Measurements from ENCODE around the gene CLCN6. TPM values are rescaled to one million over a fixed set of nuclear protein-coding genes. Genes with fewer than 3 reads are reported as not detected.

The CLCN6 gene
- total and polyA plus RNA-seq, 2 experiments from 2014 or later, result 14.1 to 23.6 TPM

DNA sequence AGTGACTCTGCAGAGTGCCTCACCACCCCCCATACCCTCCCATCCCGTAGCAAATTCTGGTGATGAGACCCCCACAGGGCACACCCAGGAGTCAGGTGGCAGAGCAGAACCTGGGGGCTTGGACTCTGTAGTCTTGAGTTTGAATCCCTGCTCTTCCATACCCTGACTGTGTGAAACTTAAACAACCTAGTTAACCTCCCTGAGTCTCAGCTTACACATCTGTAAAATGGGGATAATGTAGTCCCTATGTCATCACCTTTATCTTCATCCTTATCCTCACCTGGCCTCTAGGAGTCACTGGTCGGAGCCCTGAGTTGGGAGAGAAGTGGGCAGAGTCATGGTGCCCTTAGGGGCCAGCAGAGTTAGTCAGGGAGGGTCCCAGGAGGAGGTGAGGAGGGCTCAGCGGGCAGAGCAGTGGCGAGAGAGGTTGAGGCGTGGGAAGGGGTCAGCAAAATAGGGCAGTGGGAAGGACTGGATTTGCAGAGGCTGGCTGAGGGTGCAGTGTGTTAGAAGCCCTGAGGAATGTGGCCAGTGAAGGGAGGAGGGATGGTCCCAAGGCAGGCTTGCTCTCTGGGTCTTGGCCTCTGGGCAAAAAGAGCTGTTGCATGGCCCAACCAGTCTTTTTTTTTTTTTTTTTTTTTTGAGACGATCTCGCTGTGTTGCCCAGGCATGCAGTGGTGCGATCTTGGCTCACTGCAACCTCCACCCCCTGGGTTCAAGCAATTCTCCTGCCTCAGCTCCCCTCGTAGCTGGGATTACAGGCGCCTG lies 25.4 kb upstream of the CLCN6 start:
- H3K27me3 ChIP-seq, result no peaks in the 10 kb centered on the region
- DNase-seq (ENCODE audit: low spot score), result no peak
- peaks cover 10% of the 10 kb centered on the region for H3K4me1 ChIP-seq (ENCODE audit: insufficient read depth)
- no peaks in the 10 kb centered on the region for H4K20me1 ChIP-seq (ENCODE audit: insufficient read depth, poor library complexity, severe bottlenecking)
- 78% methylated on average over 10 of the region's 10 CpGs for WGBS (ENCODE audit: low lambda C conversion rate, missing lambda C conversion rate)
- no peak overlapping the region for H2AFZ ChIP-seq
- no peak overlapping the region for H3K27ac ChIP-seq
- no peaks in the 10 kb centered on the region for H3K79me2 ChIP-seq
- TF ChIP-seq, protein P1, sequence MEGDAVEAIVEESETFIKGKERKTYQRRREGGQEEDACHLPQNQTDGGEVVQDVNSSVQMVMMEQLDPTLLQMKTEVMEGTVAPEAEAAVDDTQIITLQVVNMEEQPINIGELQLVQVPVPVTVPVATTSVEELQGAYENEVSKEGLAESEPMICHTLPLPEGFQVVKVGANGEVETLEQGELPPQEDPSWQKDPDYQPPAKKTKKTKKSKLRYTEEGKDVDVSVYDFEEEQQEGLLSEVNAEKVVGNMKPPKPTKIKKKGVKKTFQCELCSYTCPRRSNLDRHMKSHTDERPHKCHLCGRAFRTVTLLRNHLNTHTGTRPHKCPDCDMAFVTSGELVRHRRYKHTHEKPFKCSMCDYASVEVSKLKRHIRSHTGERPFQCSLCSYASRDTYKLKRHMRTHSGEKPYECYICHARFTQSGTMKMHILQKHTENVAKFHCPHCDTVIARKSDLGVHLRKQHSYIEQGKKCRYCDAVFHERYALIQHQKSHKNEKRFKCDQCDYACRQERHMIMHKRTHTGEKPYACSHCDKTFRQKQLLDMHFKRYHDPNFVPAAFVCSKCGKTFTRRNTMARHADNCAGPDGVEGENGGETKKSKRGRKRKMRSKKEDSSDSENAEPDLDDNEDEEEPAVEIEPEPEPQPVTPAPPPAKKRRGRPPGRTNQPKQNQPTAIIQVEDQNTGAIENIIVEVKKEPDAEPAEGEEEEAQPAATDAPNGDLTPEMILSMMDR (IDR thresholded peaks at IDR 0.05; ENCODE audit: poor library complexity), result no peak
- TF ChIP-seq EZH2phosphoT487 (IDR thresholded peaks at IDR 0.05; ENCODE audit: low read depth, severe bottlenecking, unreplicated experiment) (no peak), EZH2 (IDR thresholded peaks at IDR 0.05; ENCODE audit: borderline replicate concordance) (no peak)
- H3K4me2 ChIP-seq, result no peak overlapping the region
- no peaks in the 10 kb centered on the region for H3K9me2 ChIP-seq (replicated peaks; ENCODE audit: insufficient read depth)
- no peak overlapping the region for H3K4me3 ChIP-seq
- no peaks in the 10 kb centered on the region for H3K9me3 ChIP-seq (ENCODE audit: low read depth)
- H3K36me3 ChIP-seq (replicated peaks; ENCODE audit: insufficient read depth, low read depth), result no peaks in the 10 kb centered on the region

DNA sequence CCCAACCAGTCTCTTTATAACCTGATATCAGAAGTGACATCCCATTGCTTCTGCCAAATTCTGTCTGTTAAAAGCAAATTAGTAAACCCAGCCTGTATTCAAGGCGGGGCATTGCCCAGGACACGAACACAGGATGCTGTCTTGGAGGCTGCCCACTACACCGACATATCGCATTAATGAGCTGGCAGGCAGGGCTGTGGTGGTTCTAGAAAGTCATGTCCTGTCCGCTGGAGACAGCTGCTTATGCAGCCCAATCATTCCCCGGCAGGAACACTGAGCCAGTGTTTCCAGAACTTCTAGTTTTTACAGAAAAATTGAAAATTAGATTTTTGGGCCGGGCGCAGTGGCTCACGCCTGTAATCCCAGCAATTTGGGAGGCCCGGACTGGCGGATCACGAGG lies 24.7 kb upstream of the CLCN6 start:
- DNase-seq (ENCODE audit: low spot score), result no peak
- WGBS (ENCODE audit: low lambda C conversion rate, missing lambda C conversion rate), result 91% methylated on average over 12 of the region's 12 CpGs
- no peaks in the 10 kb centered on the region for H3K27me3 ChIP-seq

DNA sequence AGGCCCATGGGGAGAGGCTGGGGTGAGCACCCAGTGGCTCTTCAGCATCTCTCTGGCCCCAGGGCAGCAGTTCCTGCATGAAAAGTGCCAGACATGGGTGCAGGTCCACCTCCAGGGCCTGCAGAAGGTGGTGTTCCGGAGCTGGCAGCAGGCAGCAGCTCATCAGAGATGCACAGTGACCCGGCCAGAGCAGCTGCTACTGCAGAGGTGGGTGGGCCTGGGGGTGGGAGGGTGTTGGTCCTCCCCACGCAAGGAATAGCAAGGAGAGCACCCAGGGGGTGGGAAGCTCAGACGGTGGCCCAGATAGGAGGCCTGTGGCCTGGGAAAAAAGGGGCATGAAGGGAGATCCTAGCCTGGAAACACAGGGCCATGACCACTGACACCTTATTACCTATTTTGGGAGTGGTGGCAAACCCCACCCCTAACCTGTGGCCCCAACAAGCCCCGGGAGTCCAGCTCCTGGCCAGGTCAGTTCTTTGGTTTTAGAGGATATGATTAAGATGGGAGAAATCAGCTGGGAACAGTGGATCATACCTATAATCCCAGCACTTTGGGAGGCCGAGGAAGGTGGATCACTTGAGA lies 23.8 kb upstream of the CLCN6 start:
- Histone ChIP-seq H3K27me3 (no peaks in the 10 kb centered on the region), H3K27ac (no peak overlapping the region), H3K9me3 (ENCODE audit: low read depth) (no peaks in the 10 kb centered on the region), H3K4me2 (no peak overlapping the region), H3K9me2 (replicated peaks; ENCODE audit: insufficient read depth) (no peaks in the 10 kb centered on the region), H3K36me3 (replicated peaks; ENCODE audit: insufficient read depth, low read depth) (no peaks in the 10 kb centered on the region), H3K4me1 (ENCODE audit: insufficient read depth) (peaks cover 17% of the 10 kb centered on the region), H2AFZ (no peak overlapping the region), H3K4me3 (no peak overlapping the region), H4K20me1 (ENCODE audit: insufficient read depth, poor library complexity, severe bottlenecking) (no peaks in the 10 kb centered on the region), H3K79me2 (no peaks in the 10 kb centered on the region)
- WGBS (ENCODE audit: low lambda C conversion rate, missing lambda C conversion rate), result 85% methylated on average over 6 of the region's 6 CpGs
- TF ChIP-seq EZH2 (IDR thresholded peaks at IDR 0.05; ENCODE audit: borderline replicate concordance), result no peak
- DNase-seq (ENCODE audit: low spot score), result no peak

More for the DNA sequence above, 24.7 kb upstream of the CLCN6 start:
- H3K27ac ChIP-seq, result no peak overlapping the region
- no peaks in the 10 kb centered on the region for H3K9me3 ChIP-seq (ENCODE audit: low read depth)
- no peaks in the 10 kb centered on the region for H3K79me2 ChIP-seq
- H2AFZ ChIP-seq, result no peak overlapping the region
- no peak overlapping the region for H3K4me2 ChIP-seq
- H3K4me1 ChIP-seq (ENCODE audit: insufficient read depth), result peaks cover 10% of the 10 kb centered on the region
- no peak overlapping the region for H3K4me3 ChIP-seq
- H3K36me3 ChIP-seq (replicated peaks; ENCODE audit: insufficient read depth, low read depth), result no peaks in the 10 kb centered on the region
- TF ChIP-seq EZH2phosphoT487 (IDR thresholded peaks at IDR 0.05; ENCODE audit: low read depth, severe bottlenecking, unreplicated experiment) (no peak), EZH2 (IDR thresholded peaks at IDR 0.05; ENCODE audit: borderline replicate concordance) (no peak)
- TF ChIP-seq, protein P1 (IDR thresholded peaks at IDR 0.05; ENCODE audit: poor library complexity), result no peak
- H4K20me1 ChIP-seq (ENCODE audit: insufficient read depth, poor library complexity, severe bottlenecking), result no peaks in the 10 kb centered on the region
- no peaks in the 10 kb centered on the region for H3K9me2 ChIP-seq (replicated peaks; ENCODE audit: insufficient read depth)

DNA sequence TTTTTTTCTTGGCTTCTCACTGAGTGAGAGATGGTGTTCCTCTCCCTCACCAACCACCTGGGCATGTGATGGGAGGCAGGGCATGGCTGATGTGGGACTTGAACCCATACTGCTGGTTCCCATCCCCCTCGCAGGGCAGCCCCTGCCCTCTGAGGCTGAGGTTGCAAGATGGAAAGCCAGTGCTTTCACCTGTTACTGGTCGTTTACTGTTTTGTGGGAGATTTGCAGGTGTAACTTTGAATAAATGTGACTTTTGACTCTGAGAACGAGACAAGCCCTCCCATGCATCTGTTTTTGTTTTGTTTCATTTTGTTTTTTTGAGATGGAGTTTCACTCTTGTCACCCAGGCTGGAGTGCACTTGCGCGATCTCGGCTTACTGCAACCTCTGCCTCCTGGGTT lies 22.4 kb upstream of the CLCN6 start:
- TF ChIP-seq EZH2 (IDR thresholded peaks at IDR 0.05; ENCODE audit: borderline replicate concordance), result no peak
- TF ChIP-seq, protein P1 (IDR thresholded peaks at IDR 0.05; ENCODE audit: poor library complexity), result no peak
- TF ChIP-seq EZH2phosphoT487 (IDR thresholded peaks at IDR 0.05; ENCODE audit: low read depth, severe bottlenecking, unreplicated experiment), result no peak

More for the DNA sequence above, 22.4 kb upstream of the CLCN6 start:
- Histone ChIP-seq H4K20me1 (ENCODE audit: insufficient read depth, poor library complexity, severe bottlenecking) (no peaks in the 10 kb centered on the region), H3K9me3 (ENCODE audit: low read depth) (no peaks in the 10 kb centered on the region), H3K4me2 (no peak overlapping the region), H3K4me3 (no peak overlapping the region), H3K27me3 (no peaks in the 10 kb centered on the region), H3K4me1 (ENCODE audit: insufficient read depth) (peaks cover 27% of the 10 kb centered on the region), H3K9me2 (replicated peaks; ENCODE audit: insufficient read depth) (no peaks in the 10 kb centered on the region), H3K27ac (no peak overlapping the region), H3K79me2 (no peaks in the 10 kb centered on the region), H3K36me3 (replicated peaks; ENCODE audit: insufficient read depth, low read depth) (no peaks in the 10 kb centered on the region), H2AFZ (no peak overlapping the region)
- WGBS (ENCODE audit: low lambda C conversion rate, missing lambda C conversion rate), result 87% methylated on average over 6 of the region's 6 CpGs
- no peak for DNase-seq (ENCODE audit: low spot score)
